Measurements from ENCODE around the gene GPR62.

DNA sequence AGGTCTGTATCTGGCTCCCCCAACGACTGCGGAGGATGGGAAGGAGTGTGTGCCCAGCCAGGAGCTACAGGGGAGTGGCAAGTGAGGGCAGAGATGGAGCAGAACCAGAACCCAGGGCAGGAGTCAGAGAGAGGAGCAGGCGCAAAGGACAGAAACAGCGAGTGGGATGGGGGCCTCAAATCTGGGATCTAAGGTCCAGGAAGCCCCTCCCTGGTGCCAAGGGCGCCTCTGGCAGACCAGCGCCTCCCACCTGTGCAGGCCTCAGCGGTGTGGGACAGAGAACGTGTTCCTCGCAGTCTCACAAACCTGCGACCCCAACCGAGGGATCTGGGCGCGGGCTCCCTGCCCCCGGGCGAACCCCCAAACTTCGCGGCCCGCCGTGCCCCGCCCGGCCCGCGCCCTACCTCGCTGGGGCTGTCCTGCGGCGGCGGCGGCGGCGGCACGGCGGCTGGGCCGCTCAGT is 11.8 kb downstream of the GPR62 start:
- TF ChIP-seq, protein P1, sequence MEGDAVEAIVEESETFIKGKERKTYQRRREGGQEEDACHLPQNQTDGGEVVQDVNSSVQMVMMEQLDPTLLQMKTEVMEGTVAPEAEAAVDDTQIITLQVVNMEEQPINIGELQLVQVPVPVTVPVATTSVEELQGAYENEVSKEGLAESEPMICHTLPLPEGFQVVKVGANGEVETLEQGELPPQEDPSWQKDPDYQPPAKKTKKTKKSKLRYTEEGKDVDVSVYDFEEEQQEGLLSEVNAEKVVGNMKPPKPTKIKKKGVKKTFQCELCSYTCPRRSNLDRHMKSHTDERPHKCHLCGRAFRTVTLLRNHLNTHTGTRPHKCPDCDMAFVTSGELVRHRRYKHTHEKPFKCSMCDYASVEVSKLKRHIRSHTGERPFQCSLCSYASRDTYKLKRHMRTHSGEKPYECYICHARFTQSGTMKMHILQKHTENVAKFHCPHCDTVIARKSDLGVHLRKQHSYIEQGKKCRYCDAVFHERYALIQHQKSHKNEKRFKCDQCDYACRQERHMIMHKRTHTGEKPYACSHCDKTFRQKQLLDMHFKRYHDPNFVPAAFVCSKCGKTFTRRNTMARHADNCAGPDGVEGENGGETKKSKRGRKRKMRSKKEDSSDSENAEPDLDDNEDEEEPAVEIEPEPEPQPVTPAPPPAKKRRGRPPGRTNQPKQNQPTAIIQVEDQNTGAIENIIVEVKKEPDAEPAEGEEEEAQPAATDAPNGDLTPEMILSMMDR (IDR thresholded peaks at IDR 0.05; ENCODE audit: low read depth, low read length), result no peak
- TF ChIP-seq POLR2A (IDR thresholded peaks at IDR 0.05; ENCODE audit: extremely low read depth, insufficient read length) (no peak), MYC (IDR thresholded peaks at IDR 0.05; ENCODE audit: low read depth, low read length) (no peak)
